Measurements from ENCODE around the gene HS6ST3.
"Not testable (repeated sequence)": the region's sequence is repeated elsewhere in the genome, so short reads cannot be mapped to it uniquely, and the experiment has no call there.

DNA sequence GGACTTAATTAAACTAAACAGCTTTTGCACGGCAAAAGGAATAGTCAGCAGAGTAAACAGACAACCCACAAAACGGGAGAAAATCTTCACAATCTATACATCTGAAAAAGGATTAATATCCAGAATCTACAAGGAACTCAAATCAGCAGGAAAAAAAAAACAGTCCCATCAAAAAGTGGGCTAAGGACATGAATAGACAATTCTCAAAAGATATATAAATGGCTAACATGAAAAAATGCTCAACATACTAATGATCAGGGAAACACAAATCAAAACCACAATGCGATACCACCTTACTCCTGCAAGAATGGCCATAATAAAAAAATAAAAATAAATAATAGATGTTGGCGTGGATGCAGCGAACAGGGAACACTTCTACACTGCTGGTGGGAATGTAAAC is 38.4 kb upstream of the HS6ST3 start:
- TF ChIP-seq, protein P1, sequence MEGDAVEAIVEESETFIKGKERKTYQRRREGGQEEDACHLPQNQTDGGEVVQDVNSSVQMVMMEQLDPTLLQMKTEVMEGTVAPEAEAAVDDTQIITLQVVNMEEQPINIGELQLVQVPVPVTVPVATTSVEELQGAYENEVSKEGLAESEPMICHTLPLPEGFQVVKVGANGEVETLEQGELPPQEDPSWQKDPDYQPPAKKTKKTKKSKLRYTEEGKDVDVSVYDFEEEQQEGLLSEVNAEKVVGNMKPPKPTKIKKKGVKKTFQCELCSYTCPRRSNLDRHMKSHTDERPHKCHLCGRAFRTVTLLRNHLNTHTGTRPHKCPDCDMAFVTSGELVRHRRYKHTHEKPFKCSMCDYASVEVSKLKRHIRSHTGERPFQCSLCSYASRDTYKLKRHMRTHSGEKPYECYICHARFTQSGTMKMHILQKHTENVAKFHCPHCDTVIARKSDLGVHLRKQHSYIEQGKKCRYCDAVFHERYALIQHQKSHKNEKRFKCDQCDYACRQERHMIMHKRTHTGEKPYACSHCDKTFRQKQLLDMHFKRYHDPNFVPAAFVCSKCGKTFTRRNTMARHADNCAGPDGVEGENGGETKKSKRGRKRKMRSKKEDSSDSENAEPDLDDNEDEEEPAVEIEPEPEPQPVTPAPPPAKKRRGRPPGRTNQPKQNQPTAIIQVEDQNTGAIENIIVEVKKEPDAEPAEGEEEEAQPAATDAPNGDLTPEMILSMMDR (IDR thresholded peaks at IDR 0.05; ENCODE audit: low read depth, low read length): not testable (repeated sequence)
- not testable (repeated sequence) for TF ChIP-seq EZH2phosphoT487 (IDR thresholded peaks at IDR 0.05; ENCODE audit: low read depth)

Measured in OCI-LY3 (cell line).